Stimulated activated CD8-positive, alpha-beta memory T cell treated with anti-CD3 and anti-CD28 coated beads, Interleukin-4, amount 100 ng/mL, for 4 hours (primary cell): Measurements from ENCODE around the gene SULT4A1.
A peak's percentile ranks its signal among the peaks of the same experiment; 100 is the strongest.
"Not testable (repeated sequence)": the region's sequence is repeated elsewhere in the genome, so short reads cannot be mapped to it uniquely, and the experiment has no call there.

Experiments
- DNase-seq, 2 donors: peaks; one replicate each; pipeline ENCODE4 v3.0.0-alpha.2; 2020; ENCODE audit warnings: low read depth in 2 of 2, low spot score in 1 of 2

The SULT4A1 gene

DNA sequence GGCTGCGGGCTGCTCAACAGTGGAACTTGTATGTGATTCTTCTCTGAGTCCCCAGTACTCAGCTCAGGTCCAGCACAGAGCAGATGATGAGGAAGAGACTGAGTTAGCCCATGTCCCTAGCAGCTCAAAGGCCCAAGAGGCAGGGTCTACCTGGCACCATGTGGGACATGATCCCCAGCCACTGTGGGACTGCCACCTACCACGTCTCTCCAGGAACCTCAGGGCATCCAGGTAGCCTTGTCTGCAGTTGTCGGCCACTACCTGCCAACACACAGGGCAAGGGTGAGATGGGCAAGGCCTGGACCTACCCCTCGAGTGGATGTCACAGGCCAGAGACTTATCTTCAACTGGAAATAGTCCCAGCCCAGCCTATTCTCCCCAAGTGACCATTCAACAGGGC is 25.1 kb upstream of the SULT4A1 start:
- no peak for DNase-seq

- DNase-seq: no peak
Measured at GRCh38 chr22:43886231-43886630, 23.9 kb upstream of the SULT4A1 start.

- no peak for DNase-seq
Measured at GRCh38 chr22:43885786-43886185, 23.5 kb upstream of the SULT4A1 start.

DNA sequence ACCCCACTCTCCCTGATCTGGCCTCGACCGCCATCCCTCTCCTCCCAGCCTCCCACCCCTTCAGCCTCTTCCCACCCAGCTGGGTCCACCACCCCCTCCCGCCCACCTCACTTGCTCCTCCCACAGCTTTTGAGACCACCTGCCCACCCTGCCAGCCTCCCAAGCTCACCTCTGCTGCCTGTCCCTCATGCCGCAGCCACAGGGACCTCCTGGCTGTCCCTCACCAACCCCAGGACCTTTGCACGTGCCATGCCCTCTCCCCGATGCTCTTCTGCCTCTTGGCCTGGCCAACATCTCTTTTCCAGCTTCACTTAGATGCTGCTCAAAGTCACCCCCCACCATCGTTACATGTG is 23.0 kb upstream of the SULT4A1 start:
- DNase-seq: no peak

GRCh38 chr22:43884600-43885318 is 22.4 kb upstream of the SULT4A1 start:
- peak in 1 of 2 donors; percentile 15 for DNase-seq

GRCh38 chr22:43883719-43884415 is 21.6 kb upstream of the SULT4A1 start:
- DNase-seq: no peak

- peak in 1 of 2 donors; percentile 4 for DNase-seq
Measured at GRCh38 chr22:43883012-43883661, 20.8 kb upstream of the SULT4A1 start.

GRCh38 chr22:43882122-43882767 is 19.9 kb upstream of the SULT4A1 start:
- no peak for DNase-seq

GRCh38 chr22:43881091-43882061 is 19.1 kb upstream of the SULT4A1 start:
- no peak for DNase-seq

- DNase-seq: no peak
Measured at GRCh38 chr22:43880541-43880991, 18.3 kb upstream of the SULT4A1 start.

DNA sequence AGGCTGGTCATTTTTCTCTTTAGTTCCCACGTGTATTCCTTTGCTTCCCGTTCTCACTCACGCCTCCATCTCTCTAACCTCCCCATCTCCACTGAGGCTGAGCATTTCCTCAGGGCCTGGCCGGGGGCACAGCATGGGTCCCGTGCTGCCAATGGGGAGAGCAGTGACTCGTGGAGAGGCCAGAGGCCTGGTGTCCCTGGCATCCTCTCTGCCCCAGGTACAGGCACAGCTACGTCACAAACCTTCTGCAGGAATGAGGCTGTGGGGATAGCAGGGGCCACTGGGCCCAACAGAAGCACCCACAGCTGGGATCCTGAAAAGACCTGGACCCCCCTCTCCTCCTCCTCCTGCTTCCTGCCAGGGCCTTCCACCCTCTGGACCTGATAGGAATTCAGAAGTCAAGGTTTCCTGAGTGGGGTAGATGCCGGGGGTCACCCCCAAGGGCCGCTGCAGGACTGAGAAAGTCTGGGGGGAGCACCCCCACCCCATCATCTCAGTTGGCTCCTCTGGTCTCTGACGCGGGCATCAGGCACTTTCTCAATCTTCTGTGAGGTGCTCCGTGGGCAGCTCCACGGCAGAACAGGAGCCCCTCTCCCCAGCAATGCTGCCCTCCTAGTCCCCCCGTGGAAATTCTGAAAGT is 17.7 kb upstream of the SULT4A1 start:
- no peak for DNase-seq

DNA sequence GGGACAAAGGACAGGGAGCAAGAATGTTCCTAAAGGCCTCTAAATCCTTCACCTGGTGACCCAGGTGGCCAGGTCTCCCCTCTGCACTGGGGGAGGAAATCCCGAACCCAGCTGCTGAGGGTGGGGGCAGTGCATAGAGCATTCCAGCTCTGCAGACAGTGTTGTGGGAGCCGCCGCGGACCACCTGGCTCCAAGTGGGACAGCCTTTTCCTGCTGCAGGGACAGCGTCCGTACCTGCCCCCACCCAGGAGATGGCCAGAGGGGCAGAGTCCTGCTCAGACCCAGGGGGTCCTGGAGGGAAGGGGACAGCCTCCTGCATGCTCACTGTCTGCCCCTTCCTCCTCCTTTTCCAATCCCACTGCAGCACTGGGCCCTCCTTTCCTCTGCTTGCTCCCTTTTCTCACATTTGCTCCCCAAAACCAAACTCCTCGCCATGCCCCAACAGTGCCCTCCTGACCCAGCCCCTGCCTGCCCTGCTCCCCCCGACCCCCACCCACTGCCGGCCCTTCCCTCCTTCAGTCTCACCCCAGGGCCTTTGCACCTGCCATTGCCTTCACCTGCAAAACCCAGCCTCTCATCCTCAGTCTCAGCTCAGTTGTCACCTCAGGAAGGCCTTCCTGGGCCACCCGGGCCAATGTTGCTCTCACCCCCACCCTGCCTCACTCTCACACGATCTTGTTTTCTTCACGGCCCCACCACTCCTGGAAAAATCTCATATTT is 16.7 kb upstream of the SULT4A1 start:
- DNase-seq: no peak

DNA sequence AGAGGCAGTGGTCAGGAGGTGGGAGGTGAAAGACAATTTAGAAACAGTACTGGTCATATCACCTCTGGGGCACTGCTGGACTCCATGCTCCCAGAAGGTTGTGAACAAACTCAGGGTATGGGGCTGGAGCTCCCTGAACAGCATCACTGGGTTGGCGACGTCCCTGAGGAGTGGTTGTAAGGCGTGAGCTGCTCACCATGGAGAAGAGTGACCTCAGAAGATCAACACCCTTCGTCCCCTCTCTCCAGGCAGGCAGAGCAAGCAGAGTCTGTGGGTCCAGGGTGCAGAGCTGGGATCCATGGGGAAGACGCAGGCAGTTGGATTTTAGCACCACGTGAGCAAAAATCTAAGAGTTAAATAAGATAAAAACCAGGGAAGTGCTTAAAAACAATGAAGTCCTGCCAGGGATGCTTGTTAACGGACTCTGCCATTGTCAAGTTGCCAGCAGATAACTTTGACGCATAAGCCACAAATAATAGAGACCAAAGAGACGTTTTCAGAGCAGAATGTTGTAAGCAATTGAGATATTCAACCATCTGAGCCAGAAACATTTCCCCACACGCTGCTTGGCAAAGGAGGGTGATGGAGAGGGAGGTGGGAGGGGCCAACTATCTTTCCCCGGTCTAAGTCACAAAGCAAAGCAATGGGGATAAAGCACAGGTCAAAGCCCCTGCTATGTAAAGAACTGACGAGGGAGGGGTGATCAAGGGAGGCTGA is 15.9 kb upstream of the SULT4A1 start:
- no peak for DNase-seq

- DNase-seq: no peak
Measured at GRCh38 chr22:43876866-43877509, 14.7 kb upstream of the SULT4A1 start.

DNA sequence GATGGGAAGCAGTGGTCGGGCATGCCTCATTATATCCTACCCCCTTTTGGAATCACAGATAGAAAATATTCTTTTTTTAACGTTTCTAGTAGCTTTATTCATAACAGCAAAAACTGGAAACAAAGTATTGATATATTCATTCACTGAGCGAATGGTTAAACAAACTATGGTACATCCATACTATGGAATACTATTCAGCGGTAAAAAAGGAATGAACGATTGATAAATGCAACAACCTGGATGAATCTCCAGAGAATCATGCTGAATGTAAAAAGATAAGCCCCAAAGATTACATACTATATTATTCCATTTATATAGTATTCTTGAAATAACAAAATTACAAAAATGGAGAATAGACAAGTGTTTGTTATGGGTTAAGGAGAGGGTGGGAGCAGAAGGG is 7.5 kb upstream of the SULT4A1 start:
- DNase-seq: no peak

DNA sequence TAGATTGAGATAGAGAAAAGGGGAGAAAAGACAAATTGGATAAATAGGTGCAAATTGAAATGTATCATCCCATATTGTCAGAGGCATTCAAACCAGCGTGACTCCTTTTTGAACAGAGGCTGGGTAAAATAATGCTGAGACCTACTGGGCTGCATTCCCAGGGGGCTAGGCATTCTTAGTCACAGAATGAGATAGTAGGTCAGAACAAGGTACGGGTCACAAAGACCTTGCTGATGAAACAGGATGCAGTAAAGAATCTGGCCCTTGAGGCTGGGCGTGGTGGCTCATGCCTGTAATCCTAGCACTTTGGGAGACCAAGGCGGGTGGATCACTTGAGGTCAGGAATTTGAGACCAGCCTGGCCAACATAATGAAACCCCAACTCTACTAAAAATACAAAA is 6.7 kb upstream of the SULT4A1 start:
- not testable (repeated sequence) for DNase-seq

- DNase-seq: no peak
Measured at GRCh38 chr22:43867839-43868635, 5.7 kb upstream of the SULT4A1 start.

- DNase-seq: no peak
Measured at GRCh38 chr22:43862882-43863202, 529 bp upstream of the SULT4A1 start.
